HCT116 (cell line): Measurements from ENCODE around the gene RACK1. TPM values are rescaled to one million over a fixed set of nuclear protein-coding genes. Genes with fewer than 3 reads are reported as not detected.

Source experiments
- ATAC-seq: fragments of 200-7000 bp; cut with Tn5 transposase; 2 replicates; pipeline ENCODE4 v1.9.1; 2020; ENCODE audit warnings: mild to moderate bottlenecking, moderate library complexity
- BruUV-seq: library from RNA; stranded (reverse); fragments of 400-500 nt; replicated peaks from 2 replicates; lab custom pipeline; 2021; lab: Mats Ljungman, UMichigan
- CTCF ChIA-PET: fragments of 300-600 bp; sonication (Branson Sonifier 250); formaldehyde crosslinking; loops from one replicate; lab custom pipeline; 2021; ENCODE audit warnings: antibody characterized with exemption; lab: Charles Lee
- POLR2A ChIA-PET: fragments of 300-600, 350-600 bp; sonication (Branson Sonifier 250); formaldehyde crosslinking; loops from one replicate; lab custom pipeline; 2021; ENCODE audit warnings: antibody characterized with exemption; lab: Charles Lee
- RAD21 ChIA-PET, 2 experiments: fragments of 300-600 bp; sonication (Branson Sonifier 250); formaldehyde crosslinking; loops; one replicate each; lab custom pipeline; 2023; ENCODE audit warnings: low total read pairs in 2 of 2; ENCODE audit not compliant: uncharacterized antibody in 2 of 2, unreplicated experiment in 2 of 2, low non-redundant PET in 1 of 2; lab: Charles Lee
- DNase-seq: peaks from one replicate; pipeline ENCODE4 v3.0.0-alpha.2; 2010; ENCODE audit warnings: low read depth, low spot score
- H2AFZ ChIP-seq: fragments of 200-600 bp; shearing (Covaris generic), sonication (generic); 2 replicates; pipeline ENCODE4 v1.6.1; 2017; ENCODE audit warnings: low read depth, mixed run types, mixed read lengths, antibody characterized with exemption, low read length; ENCODE audit not compliant: poor library complexity, severe bottlenecking
- H3K27ac ChIP-seq: 2 replicates; pipeline ENCODE4 v1.5.1; 2012; ENCODE audit warnings: low read depth, low read length
- H3K27me3 ChIP-seq: fragments of 200-600 bp; sonication (generic); 2 replicates; pipeline ENCODE4 v1.6.1; 2016; ENCODE audit warnings: mixed run types, low read length, mixed read lengths; ENCODE audit not compliant: insufficient read depth
- H3K36me3 ChIP-seq, 2 experiments: fragments of 200-500 bp in 1 of 2; fragments of 200-600 bp in 1 of 2; sonication (Bioruptor generic) in 1 of 2; sonication (generic) in 1 of 2; 2 replicates each; pipeline versions ENCODE4 v1.5.1 to v1.6.1; 2014 to 2016; ENCODE audit warnings: low read length in 2 of 2, inconsistent platforms in 1 of 2, mixed read lengths in 1 of 2, mixed run types in 1 of 2; ENCODE audit not compliant: insufficient read depth in 2 of 2, control insufficient read depth in 1 of 2
- H3K4me1 ChIP-seq, 2 experiments: fragments of 200-600 bp in 1 of 2; sonication (generic) in 1 of 2; 2 replicates each; pipeline versions ENCODE4 v1.5.1 to v1.6.1; 2012 to 2017; ENCODE audit warnings: low read length in 2 of 2, inconsistent platforms in 1 of 2, mild to moderate bottlenecking in 1 of 2, mixed read lengths in 1 of 2, mixed run types in 1 of 2, moderate library complexity in 1 of 2; ENCODE audit not compliant: insufficient read depth in 2 of 2, control insufficient read depth in 1 of 2
- H3K4me2 ChIP-seq: fragments of 200-600 bp; sonication (generic); 2 replicates; pipeline ENCODE4 v1.6.1; 2017; ENCODE audit warnings: mixed run types, low read length, mixed read lengths
- H3K4me3 ChIP-seq, 2 experiments: fragments of 200-600 bp in 1 of 2; sonication (generic) in 1 of 2; replicated peaks in 1 of 2; 2 replicates each; pipeline ENCODE4 v1.5.1; 2011 to 2016; ENCODE audit warnings: low read length in 2 of 2, control low read depth in 1 of 2, low read depth in 1 of 2, mild to moderate bottlenecking in 1 of 2, mixed read lengths in 1 of 2, mixed run types in 1 of 2
- H3K79me2 ChIP-seq: fragments of 200-600 bp; sonication (generic); 2 replicates; pipeline ENCODE4 v1.6.1; 2017; ENCODE audit warnings: mild to moderate bottlenecking, mixed run types, low read length, moderate library complexity, mixed read lengths; ENCODE audit not compliant: insufficient read depth
- H3K9ac ChIP-seq: fragments of 200-600 bp; sonication (generic); 2 replicates; pipeline ENCODE4 v1.6.1; 2016; ENCODE audit warnings: low read length, mixed read lengths
- H3K9me2 ChIP-seq: fragments of 200-600 bp; sonication (generic), shearing (Covaris generic); 2 replicates; pipeline ENCODE4 v1.6.1; 2017; ENCODE audit warnings: mixed run types, mild to moderate bottlenecking, moderate library complexity; ENCODE audit not compliant: insufficient read depth
- H3K9me3 ChIP-seq, 2 experiments: fragments of 200-500 bp in 1 of 2; fragments of 200-600 bp in 1 of 2; sonication (Bioruptor generic) in 1 of 2; sonication (generic) in 1 of 2; 2 replicates each; pipeline ENCODE4 v1.6.1; 2014 to 2017; ENCODE audit warnings: low read length in 2 of 2, mixed read lengths in 2 of 2, inconsistent platforms in 1 of 2, low read depth in 1 of 2, mild to moderate bottlenecking in 1 of 2, mixed run types in 1 of 2, moderate library complexity in 1 of 2; ENCODE audit not compliant: control insufficient read depth in 1 of 2, insufficient read depth in 1 of 2
- H4K20me1 ChIP-seq: fragments of 200-600 bp; sonication (generic), shearing (Covaris generic); 2 replicates; pipeline ENCODE4 v1.6.1; 2017; ENCODE audit warnings: mixed run types, mild to moderate bottlenecking, moderate library complexity; ENCODE audit not compliant: insufficient read depth
- CEBPB ChIP-seq: IDR thresholded peaks from 2 replicates; pipeline ENCODE4 v1.6.1; 2012; ENCODE audit warnings: low read depth
- ELF1 ChIP-seq: IDR thresholded peaks from 2 replicates; pipeline ENCODE4 v1.6.1; 2012; ENCODE audit warnings: low read depth, borderline replicate concordance
- EZH2 ChIP-seq: fragments of 200-600 bp; sonication (generic); IDR thresholded peaks from 2 replicates; pipeline ENCODE4 v1.6.1; 2017; ENCODE audit warnings: antibody characterized with exemption, mixed run types
- FOSL1 ChIP-seq: IDR thresholded peaks from 2 replicates; pipeline ENCODE4 v1.6.1; 2012; ENCODE audit warnings: low read depth
- JUND ChIP-seq: IDR thresholded peaks from 2 replicates; pipeline ENCODE4 v1.6.1; 2012
- POLR2A ChIP-seq: IDR thresholded peaks from 2 replicates; pipeline ENCODE4 v1.7.0; 2011; ENCODE audit warnings: borderline replicate concordance; ENCODE audit not compliant: insufficient read depth, insufficient read length; ENCODE audit errors: extremely low read depth
- POLR2AphosphoS5 ChIP-seq: IDR thresholded peaks from 2 replicates; pipeline ENCODE4 v1.6.1; 2011; ENCODE audit warnings: mild to moderate bottlenecking, low read depth, low read length, moderate library complexity
- RAD21 ChIP-seq: IDR thresholded peaks from 2 replicates; pipeline ENCODE4 v1.6.1; 2012; ENCODE audit warnings: low read depth, mild to moderate bottlenecking
- SIN3A ChIP-seq: IDR thresholded peaks from 2 replicates; pipeline ENCODE4 v1.6.1; 2012; ENCODE audit warnings: low read depth
- SRF ChIP-seq: IDR thresholded peaks from 2 replicates; pipeline ENCODE4 v1.6.1; 2012; ENCODE audit warnings: low read depth
- TCF7L2 ChIP-seq: IDR thresholded peaks from 2 replicates; pipeline ENCODE4 v1.7.0; 2011; ENCODE audit warnings: borderline replicate concordance, inconsistent platforms; ENCODE audit not compliant: insufficient read depth, insufficient read length; ENCODE audit errors: extremely low read depth
- YY1 ChIP-seq: IDR thresholded peaks from 2 replicates; pipeline ENCODE4 v1.6.1; 2011; ENCODE audit warnings: low read length, low read depth, moderate library complexity, mild to moderate bottlenecking; ENCODE audit not compliant: insufficient replicate concordance; ENCODE audit errors: extremely low read depth
- ZNF274 ChIP-seq: fragments of 200-500 bp; sonication (Bioruptor generic); IDR thresholded peaks from 2 replicates; pipeline ENCODE4 v1.6.1; 2014; ENCODE audit warnings: mild to moderate bottlenecking, low read depth, low read length, inconsistent platforms
- intact Hi-C: fragments of 100-400 bp; cut with micrococcal nuclease; formaldehyde crosslinking; loops from 2 replicates; pipeline ENCODE4 v1.10.0; 2022
- total RNA-seq: library from RNA; stranded (reverse); gene quantifications from one replicate; pipeline ENCODE4 v1.2.1, GENCODE V29; 2021; ENCODE audit not compliant: unreplicated experiment
- TF ChIP-seq, protein P1 (sequence below): IDR thresholded peaks from 2 replicates; pipeline ENCODE4 v1.6.1; 2012
- TF ChIP-seq, protein P2 (sequence below): IDR thresholded peaks from 2 replicates; pipeline ENCODE4 v1.6.1; 2012; ENCODE audit warnings: low read depth
- TF ChIP-seq, protein P3 (sequence below): IDR thresholded peaks from 2 replicates; pipeline ENCODE4 v1.6.1; 2011; ENCODE audit warnings: mild to moderate bottlenecking, low read length, moderate library complexity; ENCODE audit not compliant: insufficient replicate concordance; ENCODE audit errors: extremely low read depth

RACK1 gene
- total RNA-seq, 1 experiment from 2014 or later: 2,432 TPM

DNA sequence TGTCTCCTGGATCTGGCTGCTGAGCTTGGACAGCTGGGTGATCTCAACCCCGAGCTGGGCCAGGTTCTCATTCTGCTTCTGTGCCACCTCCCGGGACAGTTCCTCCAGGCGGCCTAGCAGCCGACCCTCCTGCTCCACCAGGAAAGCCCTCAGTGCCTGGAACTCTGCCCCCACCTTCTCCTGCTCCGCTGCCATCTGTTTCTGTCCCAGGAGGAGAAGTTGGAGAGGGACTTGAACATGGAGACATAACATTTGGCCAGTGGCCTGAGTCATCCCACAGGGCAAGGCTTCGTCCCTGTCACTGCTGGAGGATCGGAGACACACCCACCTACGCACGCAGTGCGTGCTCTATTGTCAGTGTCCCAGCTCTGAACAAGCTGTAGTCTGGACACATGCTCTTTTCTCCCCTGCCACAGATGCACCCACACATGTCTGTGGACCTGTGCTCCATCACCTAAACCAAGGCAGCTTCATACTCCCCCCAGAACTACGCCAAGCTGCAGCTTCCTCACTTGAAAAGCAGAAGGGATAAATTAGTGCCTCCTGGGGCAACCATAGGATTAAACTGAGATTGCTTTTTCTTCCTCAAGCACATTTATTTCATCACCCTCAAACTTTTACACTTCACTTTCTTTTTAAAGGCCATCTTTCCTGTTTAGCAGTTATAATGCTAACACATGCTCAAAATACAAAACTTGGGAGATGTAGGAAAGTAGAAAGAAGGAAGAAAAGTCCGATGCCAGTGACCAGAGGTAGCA is 43.6 kb downstream of the RACK1 start:
- POLR2A ChIA-PET: no interaction called here
- ATAC-seq: no peak
- H3K27me3 ChIP-seq: no peaks in the 10 kb centered on the region

More for the DNA sequence above, 43.6 kb downstream of the RACK1 start:
- no peaks in the 10 kb centered on the region for H3K9me3 ChIP-seq
- intact Hi-C loops: no loop called here
- no peak overlapping the region for H3K4me3 ChIP-seq
- RAD21 ChIA-PET: no interaction called here
- no peaks in the 10 kb centered on the region for H4K20me1 ChIP-seq
- TF ChIP-seq TCF7L2 (no peak), ZNF274 (no peak), ELF1 (no peak), SRF (no peak), POLR2AphosphoS5 (no peak), CEBPB (no peak), SIN3A (no peak), FOSL1 (no peak), RAD21 (no peak), EZH2 (no peak), YY1 (no peak), POLR2A (no peak), JUND (no peak)
- TF ChIP-seq, protein P1, sequence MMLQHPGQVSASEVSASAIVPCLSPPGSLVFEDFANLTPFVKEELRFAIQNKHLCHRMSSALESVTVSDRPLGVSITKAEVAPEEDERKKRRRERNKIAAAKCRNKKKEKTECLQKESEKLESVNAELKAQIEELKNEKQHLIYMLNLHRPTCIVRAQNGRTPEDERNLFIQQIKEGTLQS: no peak
- TF ChIP-seq, protein P2, sequence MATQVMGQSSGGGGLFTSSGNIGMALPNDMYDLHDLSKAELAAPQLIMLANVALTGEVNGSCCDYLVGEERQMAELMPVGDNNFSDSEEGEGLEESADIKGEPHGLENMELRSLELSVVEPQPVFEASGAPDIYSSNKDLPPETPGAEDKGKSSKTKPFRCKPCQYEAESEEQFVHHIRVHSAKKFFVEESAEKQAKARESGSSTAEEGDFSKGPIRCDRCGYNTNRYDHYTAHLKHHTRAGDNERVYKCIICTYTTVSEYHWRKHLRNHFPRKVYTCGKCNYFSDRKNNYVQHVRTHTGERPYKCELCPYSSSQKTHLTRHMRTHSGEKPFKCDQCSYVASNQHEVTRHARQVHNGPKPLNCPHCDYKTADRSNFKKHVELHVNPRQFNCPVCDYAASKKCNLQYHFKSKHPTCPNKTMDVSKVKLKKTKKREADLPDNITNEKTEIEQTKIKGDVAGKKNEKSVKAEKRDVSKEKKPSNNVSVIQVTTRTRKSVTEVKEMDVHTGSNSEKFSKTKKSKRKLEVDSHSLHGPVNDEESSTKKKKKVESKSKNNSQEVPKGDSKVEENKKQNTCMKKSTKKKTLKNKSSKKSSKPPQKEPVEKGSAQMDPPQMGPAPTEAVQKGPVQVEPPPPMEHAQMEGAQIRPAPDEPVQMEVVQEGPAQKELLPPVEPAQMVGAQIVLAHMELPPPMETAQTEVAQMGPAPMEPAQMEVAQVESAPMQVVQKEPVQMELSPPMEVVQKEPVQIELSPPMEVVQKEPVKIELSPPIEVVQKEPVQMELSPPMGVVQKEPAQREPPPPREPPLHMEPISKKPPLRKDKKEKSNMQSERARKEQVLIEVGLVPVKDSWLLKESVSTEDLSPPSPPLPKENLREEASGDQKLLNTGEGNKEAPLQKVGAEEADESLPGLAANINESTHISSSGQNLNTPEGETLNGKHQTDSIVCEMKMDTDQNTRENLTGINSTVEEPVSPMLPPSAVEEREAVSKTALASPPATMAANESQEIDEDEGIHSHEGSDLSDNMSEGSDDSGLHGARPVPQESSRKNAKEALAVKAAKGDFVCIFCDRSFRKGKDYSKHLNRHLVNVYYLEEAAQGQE: no peak
- TF ChIP-seq, protein P3, sequence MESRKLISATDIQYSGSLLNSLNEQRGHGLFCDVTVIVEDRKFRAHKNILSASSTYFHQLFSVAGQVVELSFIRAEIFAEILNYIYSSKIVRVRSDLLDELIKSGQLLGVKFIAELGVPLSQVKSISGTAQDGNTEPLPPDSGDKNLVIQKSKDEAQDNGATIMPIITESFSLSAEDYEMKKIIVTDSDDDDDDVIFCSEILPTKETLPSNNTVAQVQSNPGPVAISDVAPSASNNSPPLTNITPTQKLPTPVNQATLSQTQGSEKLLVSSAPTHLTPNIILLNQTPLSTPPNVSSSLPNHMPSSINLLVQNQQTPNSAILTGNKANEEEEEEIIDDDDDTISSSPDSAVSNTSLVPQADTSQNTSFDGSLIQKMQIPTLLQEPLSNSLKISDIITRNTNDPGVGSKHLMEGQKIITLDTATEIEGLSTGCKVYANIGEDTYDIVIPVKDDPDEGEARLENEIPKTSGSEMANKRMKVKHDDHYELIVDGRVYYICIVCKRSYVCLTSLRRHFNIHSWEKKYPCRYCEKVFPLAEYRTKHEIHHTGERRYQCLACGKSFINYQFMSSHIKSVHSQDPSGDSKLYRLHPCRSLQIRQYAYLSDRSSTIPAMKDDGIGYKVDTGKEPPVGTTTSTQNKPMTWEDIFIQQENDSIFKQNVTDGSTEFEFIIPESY: no peak
- TF ChIP-seq, all 23 proteins: peak for 0
- Histone ChIP-seq H3K79me2 (no peaks in the 10 kb centered on the region; the same call in 1 of the 2 replicates), H3K27ac (no peak overlapping the region), H3K9ac (no peak overlapping the region), H3K36me3 (no peaks in the 10 kb centered on the region), H2AFZ (no peak overlapping the region), H3K4me1 (peaks cover 5 to 10% of the 10 kb centered on the region in 2 experiments; a peak in 2 of 4 replicates), H3K9me2 (no peaks in the 10 kb centered on the region), H3K4me2 (no peak overlapping the region)
- BruUV-seq: no TSS peak
- no peak for DNase-seq
- CTCF ChIA-PET: no interaction called here
